K562 (cell line): Measurements from ENCODE around the gene MALAT1.

Source experiments
- FOS ChIP-seq: IDR thresholded peaks from 3 replicates; pipeline ENCODE4 v1.6.1; 2011; ENCODE audit not compliant: insufficient read length; ENCODE audit errors: extremely low read depth
- TAF7 ChIP-seq: fragments of 450-650 bp; IDR thresholded peaks from 2 replicates; pipeline ENCODE4 v1.6.1; 2016; ENCODE audit warnings: missing genetic modification characterization, missing compliant biosample characterization
- ZNF146 ChIP-seq: IDR thresholded peaks from one replicate; pipeline ENCODE4 v1.6.1; 2018; ENCODE audit warnings: missing compliant biosample characterization; ENCODE audit not compliant: unreplicated experiment

DNA sequence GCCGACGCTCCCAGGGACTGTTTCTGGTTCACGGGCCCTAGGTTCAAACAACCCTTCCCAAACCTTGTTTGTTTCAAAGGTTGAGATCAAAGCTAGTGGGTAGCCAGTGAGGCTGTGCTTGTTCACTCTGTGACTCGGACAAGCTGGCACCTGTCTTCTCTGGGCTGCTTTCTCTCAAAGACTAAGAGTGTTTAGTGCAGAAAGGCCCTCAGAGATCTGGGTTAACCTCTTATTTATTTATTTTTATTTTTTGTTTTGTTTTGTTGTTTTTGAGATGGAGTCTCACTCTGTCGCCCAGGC, 13.0 kb upstream of the MALAT1 start:
- TF ChIP-seq TAF7, result no peak
- TF ChIP-seq ZNF146 (CRISPR knock-in tag), result no peak
- TF ChIP-seq FOS, result no peak
